ENCODE measurements around the gene BRPF3. TPM values are rescaled to one million over a fixed set of nuclear protein-coding genes. Genes with fewer than 3 reads are reported as not detected.

The BRPF3 gene
- total RNA-seq, 1 donor from 2014 or later: 36.5 TPM

DNA sequence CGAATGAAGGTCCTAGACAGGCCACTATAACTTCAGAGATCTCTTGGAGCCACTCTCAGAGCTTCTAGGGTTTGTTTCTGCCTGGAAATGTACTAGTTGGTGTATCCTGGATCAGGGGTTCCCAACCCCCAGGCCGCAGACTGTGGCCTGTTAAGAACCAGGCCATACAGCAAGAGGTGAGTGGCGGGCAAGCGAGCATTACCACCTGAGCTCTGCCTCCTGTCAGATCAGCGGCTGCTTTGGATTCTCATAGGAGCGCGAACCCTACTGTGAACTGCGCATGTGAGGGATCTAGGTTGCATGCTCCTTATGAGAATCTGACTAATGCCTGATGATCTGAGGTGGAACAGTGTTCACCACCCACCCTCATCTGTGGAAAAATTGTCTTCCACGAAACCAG, 2.4 kb downstream of the BRPF3 start:
- peaks cover 43% of the 10 kb centered on the region for H3K36me3 Mint-ChIP-seq (ENCODE audit: low read depth)
- TF ChIP-seq CTCF (IDR thresholded peaks at IDR 0.05): no peak
- intact Hi-C loops (cut with micrococcal nuclease): loop anchor here (5.0 kb wide), 1 partner anchor 122 kb away; no protein-coding TSS in a partner anchor
- no peaks in the 10 kb centered on the region for H3K27me3 Mint-ChIP-seq
- ChIA-PET CTCF (interaction anchor here (0.9 to 2.5 kb wide), 3 partner anchors 103 to 171 kb away, joined by 3 to 7 read pairs (median 5); partner anchors contain the start of gene MAPK14), POLR2A (interaction anchor here (2.3 kb wide), 1 partner anchor 171 kb away, joined by 26 read pairs; the partner anchor contains the start of gene MAPK14)
- ATAC-seq (ENCODE audit: low read depth): no peak
- no peak overlapping the region for H3K27ac Mint-ChIP-seq
- DNase-seq: no peak
- H3K9me3 Mint-ChIP-seq: no peaks in the 10 kb centered on the region
- H3K4me3 Mint-ChIP-seq: no peak overlapping the region
- H3K4me1 Mint-ChIP-seq: peaks cover 55% of the 10 kb centered on the region

DNA sequence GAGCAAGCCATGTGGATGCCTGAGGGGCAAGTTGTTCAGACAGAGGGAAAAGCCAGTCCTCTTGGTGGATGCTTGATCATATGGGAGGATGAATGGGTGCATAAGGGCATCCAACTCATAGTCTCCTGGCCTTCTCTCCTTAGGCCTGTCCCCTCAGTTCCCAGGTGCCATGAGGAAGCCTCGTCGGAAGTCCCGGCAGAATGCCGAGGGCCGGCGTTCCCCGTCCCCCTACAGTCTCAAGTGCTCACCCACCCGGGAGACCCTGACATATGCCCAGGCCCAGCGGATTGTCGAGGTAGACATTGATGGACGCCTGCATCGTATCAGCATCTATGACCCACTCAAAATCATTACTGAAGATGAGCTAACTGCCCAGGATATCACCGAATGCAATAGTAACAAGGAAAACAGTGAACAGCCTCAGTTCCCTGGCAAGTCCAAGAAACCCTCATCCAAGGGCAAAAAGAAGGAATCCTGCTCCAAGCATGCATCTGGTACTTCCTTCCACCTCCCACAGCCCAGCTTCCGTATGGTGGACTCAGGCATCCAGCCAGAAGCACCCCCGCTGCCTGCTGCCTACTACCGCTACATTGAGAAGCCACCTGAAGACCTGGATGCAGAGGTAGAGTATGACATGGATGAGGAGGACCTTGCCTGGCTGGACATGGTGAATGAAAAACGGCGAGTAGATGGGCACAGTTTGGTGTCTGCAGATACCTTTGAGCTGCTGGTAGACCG, 3.8 kb downstream of the BRPF3 start:
- intact Hi-C loops (cut with micrococcal nuclease): no loop called here
- no peaks in the 10 kb centered on the region for H3K9me3 Mint-ChIP-seq
- H3K4me3 Mint-ChIP-seq: no peak overlapping the region
- peaks cover 57% of the 10 kb centered on the region for H3K4me1 Mint-ChIP-seq
- H3K27me3 Mint-ChIP-seq: no peaks in the 10 kb centered on the region
- H3K36me3 Mint-ChIP-seq (ENCODE audit: low read depth): peaks cover 48% of the 10 kb centered on the region
- POLR2A ChIA-PET: no interaction called here
- TF ChIP-seq CTCF (IDR thresholded peaks at IDR 0.05): no peak
- DNase-seq: no peak
- CTCF ChIA-PET: no interaction called here
- no peak overlapping the region for H3K27ac Mint-ChIP-seq
- no peak for ATAC-seq (ENCODE audit: low read depth)

- ATAC-seq (ENCODE audit: low read depth) (no peak), DNase-seq (no peak)
- intact Hi-C loops (cut with micrococcal nuclease): no loop called here
- Mint-ChIP-seq H3K4me1 (peaks cover 51% of the 10 kb centered on the region), H3K4me3 (no peak overlapping the region), H3K27ac (no peak overlapping the region), H3K9me3 (no peaks in the 10 kb centered on the region), H3K36me3 (ENCODE audit: low read depth) (peaks cover 56% of the 10 kb centered on the region), H3K27me3 (no peaks in the 10 kb centered on the region)
- ChIA-PET POLR2A (no interaction called here), CTCF (no interaction called here)
- no peak for TF ChIP-seq CTCF (IDR thresholded peaks at IDR 0.05)
These were observed 4.6 kb downstream of the BRPF3 start for GRCh38 chr6:36200998-36201596.

- no peak for ATAC-seq (ENCODE audit: low read depth)
- Mint-ChIP-seq H3K4me3 (no peak overlapping the region), H3K9me3 (no peaks in the 10 kb centered on the region), H3K27ac (no peak overlapping the region), H3K4me1 (peaks cover 50% of the 10 kb centered on the region), H3K27me3 (no peaks in the 10 kb centered on the region), H3K36me3 (ENCODE audit: low read depth) (peaks cover 61% of the 10 kb centered on the region)
- no peak for TF ChIP-seq CTCF (IDR thresholded peaks at IDR 0.05)
- intact Hi-C loops (cut with micrococcal nuclease): no loop called here
- ChIA-PET POLR2A (no interaction called here), CTCF (no interaction called here)
- no peak for DNase-seq
These were observed 5.1 kb downstream of the BRPF3 start for GRCh38 chr6:36201612-36202011.

DNA sequence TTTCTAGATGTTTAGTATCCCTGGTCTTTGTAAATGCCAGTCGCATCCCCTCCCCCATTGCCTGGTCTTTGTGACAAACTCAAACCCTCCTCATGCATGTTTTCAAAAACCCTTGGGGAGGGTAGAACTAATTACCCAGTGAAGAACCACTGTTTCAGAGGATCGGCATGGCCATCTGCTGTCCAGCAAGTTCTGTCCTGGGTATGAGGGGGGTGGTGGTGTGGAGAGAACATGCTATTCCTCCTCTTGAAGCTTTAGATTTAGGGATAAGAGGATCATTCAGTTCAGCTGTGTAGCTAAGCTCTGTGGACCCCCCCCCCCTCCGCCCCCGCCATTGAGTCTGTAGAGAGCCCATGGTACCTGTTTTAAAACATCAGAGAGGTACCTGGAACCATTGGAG, 5.6 kb downstream of the BRPF3 start:
- Mint-ChIP-seq H3K27ac (no peak overlapping the region), H3K36me3 (ENCODE audit: low read depth) (peaks cover 66% of the 10 kb centered on the region), H3K4me1 (peaks cover 50% of the 10 kb centered on the region), H3K9me3 (no peaks in the 10 kb centered on the region), H3K4me3 (no peak overlapping the region), H3K27me3 (no peaks in the 10 kb centered on the region)
- ChIA-PET POLR2A (no interaction called here), CTCF (no interaction called here)
- DNase-seq: no peak
- intact Hi-C loops (cut with micrococcal nuclease): no loop called here
- ATAC-seq (ENCODE audit: low read depth): no peak
- no peak for TF ChIP-seq CTCF (IDR thresholded peaks at IDR 0.05)

Data from activated B cell treated with CpG ODN at 0.5 μM for 24 hours (primary cell).